ENCODE data around the gene ENPP1. TPM values are rescaled to one million over a fixed set of nuclear protein-coding genes. Genes with fewer than 3 reads are reported as not detected.
A peak's percentile ranks its signal among the peaks of the same experiment; 100 is the strongest.

Gene ENPP1
- total RNA-seq, 4 donors from 2014 or later = 4.1 to 7.6 (median 5.3) TPM

- DNase-seq (ENCODE audit: low spot score in 2 of 2) = no peak
- TF ChIP-seq CTCF (IDR thresholded peaks at IDR 0.05) (no peak), POLR2A (IDR thresholded peaks at IDR 0.05) (no peak)
- intact Hi-C loops (cut with DNase I; ENCODE audit: low total_unique reads) = no loop called here
- H3K4me3 ChIP-seq (ENCODE audit: low read depth, poor library complexity, severe bottlenecking) = peak overlapping the region; percentile 30
- 25 to 28% methylated on average over 12 of the region's 12 CpGs for WGBS, 2 donors
Observed at GRCh38 chr6:131808460-131809269, 845 bp downstream of the ENPP1 start.

GRCh38 chr6:131811500-131811899, 3.7 kb downstream of the ENPP1 start:
- 67 to 74% methylated on average over 3 of the region's 3 CpGs for WGBS, 2 donors
- no peak for TF ChIP-seq POLR2A (IDR thresholded peaks at IDR 0.05)
- TF ChIP-seq CTCF (IDR thresholded peaks at IDR 0.05) = no peak
- intact Hi-C loops (cut with DNase I; ENCODE audit: low total_unique reads) = no loop called here
- no peak overlapping the region for H3K4me3 ChIP-seq (ENCODE audit: low read depth, poor library complexity, severe bottlenecking)
- DNase-seq (ENCODE audit: low spot score in 2 of 2) = no peak

DNA sequence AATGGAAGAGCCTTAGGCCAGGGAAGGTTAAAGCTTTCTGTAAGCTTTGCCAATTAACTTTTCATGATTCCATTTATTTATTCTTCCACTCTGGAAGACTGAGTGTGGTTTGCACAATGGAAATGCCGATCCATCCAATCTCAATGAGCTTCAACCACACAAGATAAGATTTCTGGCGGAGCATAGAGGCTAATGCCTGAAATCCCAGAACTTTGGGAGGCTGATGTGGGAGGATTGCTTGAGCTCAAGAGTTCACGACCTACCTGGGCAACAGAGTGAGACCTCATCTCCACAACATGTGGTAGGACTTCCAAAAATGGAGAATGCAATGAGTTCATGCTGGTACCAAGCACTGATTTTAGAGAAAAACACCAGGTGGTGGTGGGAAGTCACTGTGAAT, 6.2 kb downstream of the ENPP1 start:
- WGBS, 2 donors = 84 to 94% methylated on average over 3 of the region's 3 CpGs
- intact Hi-C loops (cut with DNase I; ENCODE audit: low total_unique reads) = no loop called here
- TF ChIP-seq CTCF (IDR thresholded peaks at IDR 0.05) (no peak), POLR2A (IDR thresholded peaks at IDR 0.05) (no peak)
- H3K4me3 ChIP-seq (ENCODE audit: low read depth, poor library complexity, severe bottlenecking) = no peak overlapping the region
- DNase-seq (ENCODE audit: low spot score in 2 of 2) = no peak

DNA sequence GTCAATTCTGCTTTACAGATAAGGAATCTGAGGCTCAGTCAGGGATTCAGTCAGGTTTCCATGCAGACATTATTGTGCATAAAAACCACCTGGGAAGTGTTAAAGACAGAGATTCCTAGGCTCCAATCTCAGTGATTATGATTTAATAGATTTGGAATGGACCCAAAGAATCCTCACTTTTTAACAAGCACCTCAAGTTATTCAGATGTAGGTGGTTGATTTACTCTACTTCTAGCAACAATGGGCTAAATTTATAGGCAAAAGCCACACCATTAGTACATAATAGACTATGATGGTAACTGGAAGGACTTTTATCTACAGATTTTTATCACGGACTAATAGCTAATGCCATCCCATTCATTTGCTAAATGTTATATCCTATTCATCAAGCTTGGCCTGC, 9.0 kb downstream of the ENPP1 start:
- H3K4me3 ChIP-seq (ENCODE audit: low read depth, poor library complexity, severe bottlenecking) = no peak overlapping the region

GRCh38 chr6:131819572-131820124, 11.8 kb downstream of the ENPP1 start:
- no peak overlapping the region for H3K4me3 ChIP-seq (ENCODE audit: low read depth, poor library complexity, severe bottlenecking)
- intact Hi-C loops (cut with DNase I; ENCODE audit: low total_unique reads) = no loop called here
- no peak for TF ChIP-seq CTCF (IDR thresholded peaks at IDR 0.05)
- no peak for TF ChIP-seq POLR2A (IDR thresholded peaks at IDR 0.05)
- DNase-seq (ENCODE audit: low spot score in 2 of 2) = no peak
- 53 to 62% methylated on average over 7 of the region's 7 CpGs for WGBS, 2 donors

More for the DNA sequence above, 9.0 kb downstream of the ENPP1 start:
- DNase-seq (ENCODE audit: low spot score in 2 of 2) = no peak
- intact Hi-C loops (cut with DNase I; ENCODE audit: low total_unique reads) = no loop called here
- no peak for TF ChIP-seq CTCF (IDR thresholded peaks at IDR 0.05)
- TF ChIP-seq POLR2A (IDR thresholded peaks at IDR 0.05) = no peak
- WGBS, 2 donors = 55 to 61% methylated on average over 1 of the region's 1 CpG

All from lower leg skin (tissue), 4 donors.